T-helper 9 cell (primary cell): ENCODE results near the gene ALDH1A2.
A peak's percentile ranks its signal among the peaks of the same experiment; 100 is the strongest.
"Not testable (repeated sequence)": the region's sequence is repeated elsewhere in the genome, so short reads cannot be mapped to it uniquely, and the experiment has no call there.

Experiments used
- DNase-seq: peaks from one replicate; pipeline ENCODE4 v3.0.0-alpha.2; 2020

ALDH1A2 gene

DNA sequence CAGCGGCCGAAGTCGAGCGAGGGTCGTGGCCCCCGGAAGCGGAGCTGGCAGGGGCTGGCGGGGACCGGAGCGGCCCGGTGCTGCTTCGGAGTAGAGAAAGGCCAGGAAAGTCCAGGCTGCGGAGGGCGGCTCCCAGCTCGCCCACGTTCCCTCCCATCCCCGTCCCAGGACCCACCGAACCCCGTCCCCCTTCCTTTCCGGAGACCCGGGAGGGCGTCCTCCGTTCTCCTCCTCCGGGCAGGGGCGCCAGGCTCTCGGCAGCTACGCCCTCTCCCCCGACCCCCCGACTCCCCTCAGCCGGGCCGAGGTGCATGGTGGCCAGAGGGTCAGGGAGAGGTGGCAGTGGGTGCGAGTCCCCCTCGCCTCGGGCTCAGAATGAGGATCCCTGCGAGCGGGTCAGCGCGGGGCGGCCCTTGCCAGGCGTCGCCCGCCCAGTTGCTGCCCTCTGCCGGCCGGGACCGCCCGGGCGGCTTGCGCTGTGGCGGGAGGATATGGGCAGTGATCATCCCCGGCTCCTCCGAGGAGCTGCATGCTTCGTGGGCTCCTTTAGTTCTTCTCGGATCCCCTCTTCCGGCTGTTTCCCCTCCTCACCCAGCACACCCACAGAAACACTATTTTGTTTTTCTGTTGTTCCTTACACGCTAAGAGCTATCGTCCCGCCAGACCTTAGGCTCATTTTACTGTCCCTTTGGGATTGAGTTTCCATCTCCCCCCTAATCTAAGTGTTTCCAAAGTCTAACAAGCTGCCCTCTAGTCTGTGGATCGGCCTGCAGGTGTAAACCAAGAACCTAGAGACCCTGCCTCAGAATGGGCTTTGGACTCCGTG, 744 bp upstream of the ALDH1A2 start:
- DNase-seq, result peak; percentile 20

GRCh38 chr15:58064980-58065444, 499 bp downstream of the ALDH1A2 start:
- no peak for DNase-seq

DNA sequence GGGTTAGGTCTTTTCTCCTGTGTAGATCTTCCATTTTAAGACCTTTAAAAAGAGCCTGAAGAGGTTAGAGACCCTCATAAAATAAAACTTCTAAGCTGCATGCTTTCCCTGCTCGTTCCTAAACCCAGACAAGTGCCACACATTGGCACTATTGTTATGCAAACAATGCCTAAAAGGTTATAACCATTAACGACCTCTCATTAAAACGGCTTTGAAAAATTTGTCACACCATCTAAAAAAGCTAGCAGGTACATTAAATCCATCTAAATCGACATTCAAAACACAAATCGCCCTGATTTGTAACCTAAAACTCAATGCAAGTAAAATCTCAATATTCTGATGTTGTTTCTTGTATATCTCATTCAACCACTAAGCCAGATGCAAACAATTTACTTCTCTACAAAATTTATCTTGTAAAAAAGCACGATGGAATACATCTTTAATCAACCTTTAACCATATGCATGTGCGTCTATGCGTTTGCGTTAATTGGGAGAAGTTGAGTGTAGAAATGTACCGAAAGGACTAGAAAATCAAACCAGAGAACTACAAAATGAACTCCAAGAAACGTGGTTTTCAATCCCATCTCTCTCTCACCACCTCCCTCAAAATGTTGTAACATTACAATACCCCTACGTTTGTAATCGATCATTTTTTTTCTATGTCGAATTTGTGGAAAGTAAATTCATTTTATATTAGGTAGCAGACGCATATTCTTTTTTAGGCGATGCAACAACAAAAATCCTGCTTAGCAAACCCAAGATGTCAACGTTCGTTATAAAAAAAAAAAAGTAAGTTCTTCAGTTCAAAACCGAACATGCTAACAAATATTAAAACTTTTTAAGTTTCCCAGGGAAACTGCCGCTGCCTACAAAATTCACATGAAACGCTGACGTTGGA, 1.2 kb downstream of the ALDH1A2 start:
- no peak for DNase-seq

DNA sequence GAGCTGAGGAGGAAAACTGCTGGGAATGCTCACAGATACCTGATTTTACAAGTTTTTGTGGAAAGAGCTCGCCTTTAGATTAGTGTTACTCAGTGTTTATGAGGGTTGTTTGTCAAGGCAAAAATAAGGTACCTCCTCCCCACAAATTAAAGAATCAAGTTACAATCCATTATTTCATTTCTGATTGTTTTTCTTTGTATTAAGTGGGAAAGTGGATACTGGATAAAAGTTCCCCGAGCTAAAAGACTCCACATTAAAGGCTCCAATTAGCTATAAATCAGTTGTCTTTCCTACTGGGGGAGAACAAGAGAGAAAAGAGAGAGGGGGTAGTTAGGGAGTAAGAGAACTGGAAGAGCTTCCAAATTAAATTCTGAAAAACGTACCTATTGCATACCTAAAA, 1.9 kb downstream of the ALDH1A2 start:
- DNase-seq, result no peak

- no peak for DNase-seq
These were observed 2.5 kb downstream of the ALDH1A2 start for GRCh38 chr15:58062983-58063382.

- no peak for DNase-seq
These were observed 3.3 kb downstream of the ALDH1A2 start for GRCh38 chr15:58062175-58062574.

DNA sequence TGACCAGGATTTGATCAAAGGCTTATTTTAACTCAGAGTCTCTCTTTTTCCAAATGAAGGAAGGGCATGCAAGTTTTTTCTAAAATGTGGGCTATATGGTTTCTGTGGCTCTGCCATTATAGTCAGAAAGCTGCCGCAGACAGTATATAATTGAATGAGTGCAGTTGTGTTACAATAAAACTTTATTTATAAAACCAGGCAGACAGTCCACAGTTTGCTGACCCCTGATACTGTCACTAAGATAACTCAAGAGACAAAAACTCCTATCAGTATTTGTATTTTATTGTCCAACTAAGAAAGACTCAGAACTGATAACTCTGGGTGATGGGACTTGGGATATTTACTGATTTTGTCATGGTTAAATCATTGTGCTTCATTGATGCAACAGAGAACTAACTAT, 4.9 kb downstream of the ALDH1A2 start:
- DNase-seq, result no peak

GRCh38 chr15:58058729-58059128, 6.8 kb downstream of the ALDH1A2 start:
- DNase-seq, result no peak

DNA sequence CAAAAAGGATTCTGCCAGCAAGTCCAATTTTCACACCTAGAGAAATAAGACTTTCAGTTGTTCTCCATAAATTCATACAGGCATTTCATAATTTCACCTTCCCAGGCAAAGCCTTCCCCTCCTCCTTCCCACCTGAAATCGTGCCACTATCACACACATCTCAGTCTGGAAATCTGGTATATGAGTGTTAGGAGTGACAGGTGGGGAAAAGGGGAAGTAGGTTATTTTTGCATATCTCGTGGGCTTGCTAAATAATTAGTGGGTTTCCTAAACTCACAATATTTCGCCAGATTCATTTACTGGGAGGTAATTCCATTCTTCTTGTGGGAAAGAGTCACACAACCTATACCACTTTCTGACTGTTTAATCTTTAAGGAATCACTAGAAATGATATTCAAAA, 7.4 kb downstream of the ALDH1A2 start:
- no peak for DNase-seq

DNA sequence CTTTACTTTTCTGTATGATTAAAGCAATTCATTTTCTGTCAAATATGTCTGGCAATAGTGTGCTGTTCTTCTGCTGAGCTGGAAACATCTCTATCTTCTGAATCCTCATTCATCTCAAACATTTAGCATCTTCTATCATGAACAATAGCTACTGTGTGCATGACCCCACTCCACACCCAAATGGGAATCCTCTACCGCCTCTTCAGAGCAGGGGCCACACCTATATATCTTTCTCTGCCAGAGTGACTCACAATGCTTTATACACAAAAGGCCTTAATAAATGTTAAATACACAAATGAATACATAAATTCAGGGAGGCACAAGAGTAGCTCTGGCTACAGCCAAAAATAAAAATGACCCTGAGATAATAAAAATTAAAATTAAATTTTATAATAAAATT, 8.0 kb downstream of the ALDH1A2 start:
- DNase-seq, result no peak

GRCh38 chr15:58056015-58056414, 9.5 kb downstream of the ALDH1A2 start:
- no peak for DNase-seq

- DNase-seq, result no peak
These were observed 12.0 kb downstream of the ALDH1A2 start for GRCh38 chr15:58053315-58054153.

- DNase-seq, result no peak
These were observed 13.2 kb downstream of the ALDH1A2 start for GRCh38 chr15:58052334-58052733.

- no peak for DNase-seq
These were observed 15.8 kb downstream of the ALDH1A2 start for GRCh38 chr15:58049520-58050227.

DNA sequence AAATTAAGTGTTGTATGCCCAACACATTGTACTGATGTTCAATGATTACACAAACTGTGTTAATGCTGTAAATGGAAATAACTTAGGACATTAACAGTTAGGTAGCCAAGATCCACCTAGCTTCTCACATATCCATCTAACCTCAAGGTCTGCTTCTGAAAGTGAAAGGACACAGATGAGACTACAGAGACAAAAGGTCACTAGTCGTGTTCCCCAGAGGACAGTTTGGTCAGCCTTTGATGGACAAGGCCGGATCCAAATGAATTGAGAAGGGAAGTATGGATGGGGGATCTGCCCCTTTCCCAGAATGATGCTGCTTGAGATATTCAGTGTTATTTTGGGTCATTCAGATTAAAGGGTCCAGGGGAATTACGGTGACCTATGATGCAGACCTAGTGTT, 17.2 kb downstream of the ALDH1A2 start:
- DNase-seq, result no peak

DNA sequence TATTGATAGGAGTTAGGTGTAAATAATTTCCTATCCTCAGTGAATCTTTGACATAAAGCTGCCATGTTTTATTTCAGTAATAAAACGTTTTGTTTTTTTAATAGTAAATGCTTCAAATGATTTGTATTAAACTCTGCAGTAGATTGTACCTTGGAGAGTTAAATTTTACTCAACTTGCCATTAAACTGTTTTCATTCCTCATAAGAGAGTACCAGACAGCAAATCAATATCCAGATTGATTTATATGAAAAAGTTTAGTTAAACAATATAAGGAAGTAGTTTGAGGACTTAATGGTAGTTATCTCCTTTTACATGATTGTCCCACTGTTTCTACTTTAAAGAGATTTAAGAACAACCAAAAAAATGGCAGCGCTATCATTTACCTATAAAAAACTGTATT, 18.4 kb downstream of the ALDH1A2 start:
- no peak for DNase-seq

DNA sequence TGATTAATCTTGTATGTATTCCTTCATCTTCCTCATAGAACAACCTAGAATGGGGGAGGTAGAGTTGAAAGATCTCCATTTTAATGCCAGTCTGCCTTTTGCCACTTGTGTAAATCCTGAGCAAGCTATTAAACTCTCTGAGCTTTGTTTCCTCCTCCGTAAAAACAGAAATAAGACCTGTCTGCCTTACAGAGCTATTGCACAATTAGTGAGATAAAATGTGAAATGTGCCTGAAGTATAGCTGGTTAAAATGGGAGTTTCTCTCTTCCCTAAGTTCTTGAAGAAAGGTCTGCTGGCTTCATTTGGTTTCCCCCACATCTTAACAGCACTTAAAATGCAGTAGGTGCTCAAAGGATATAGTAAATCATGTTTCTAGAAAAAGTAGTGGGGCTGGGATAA, 19.0 kb downstream of the ALDH1A2 start:
- DNase-seq, result no peak

- DNase-seq, result not testable (repeated sequence)
These were observed 20.1 kb downstream of the ALDH1A2 start for GRCh38 chr15:58045376-58045775.

DNA sequence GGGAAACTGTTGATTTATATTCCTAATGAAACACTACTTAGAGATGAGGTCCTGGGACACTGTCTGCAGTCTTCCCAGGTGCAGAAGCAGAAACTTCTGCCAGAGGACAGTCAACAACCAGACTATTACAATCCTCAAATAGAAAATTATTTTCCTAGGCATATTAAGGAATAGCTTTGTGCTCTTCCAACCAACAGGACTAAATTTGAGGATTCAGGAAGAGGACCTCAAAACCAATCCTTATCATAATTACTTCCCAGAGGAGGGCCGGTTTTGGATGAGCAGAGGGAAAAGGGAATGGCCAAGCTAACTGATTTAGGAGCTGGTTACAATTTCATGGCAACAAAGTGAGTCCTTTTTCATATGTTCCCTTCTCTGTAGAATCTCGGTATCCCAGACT, 21.0 kb downstream of the ALDH1A2 start:
- DNase-seq, result no peak

DNA sequence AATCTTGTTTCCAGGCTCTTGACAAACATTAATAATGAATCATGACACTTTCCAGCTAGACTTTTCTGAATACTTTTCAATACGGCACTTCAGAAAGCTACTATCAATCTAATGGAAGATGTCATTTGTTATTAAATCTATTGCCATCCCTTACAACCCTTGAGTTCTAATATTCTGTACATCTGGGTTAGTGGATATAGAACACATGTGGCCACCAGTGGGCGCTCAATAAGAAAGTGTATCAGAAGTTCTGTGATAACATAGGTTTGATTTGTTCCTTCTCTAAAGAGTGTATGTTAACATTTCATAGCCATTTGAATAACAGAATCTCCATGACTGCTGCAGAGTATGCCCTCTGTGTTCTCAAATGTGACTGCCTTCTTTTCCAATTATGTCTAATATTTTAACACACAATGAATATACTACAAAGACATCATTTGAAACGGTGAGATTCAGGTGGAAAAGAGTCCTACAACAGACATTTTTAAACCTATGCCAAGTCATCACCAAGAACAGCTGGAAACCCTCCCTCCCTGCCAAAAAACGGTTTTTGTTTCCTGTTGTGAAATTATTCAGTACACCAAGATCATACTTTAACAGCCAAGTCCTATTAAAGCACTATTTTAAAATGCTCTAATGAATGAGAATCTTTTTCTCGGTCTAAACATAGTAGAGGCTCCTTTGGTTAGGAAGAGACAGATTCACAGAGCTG, 22.2 kb downstream of the ALDH1A2 start:
- no peak for DNase-seq

DNA sequence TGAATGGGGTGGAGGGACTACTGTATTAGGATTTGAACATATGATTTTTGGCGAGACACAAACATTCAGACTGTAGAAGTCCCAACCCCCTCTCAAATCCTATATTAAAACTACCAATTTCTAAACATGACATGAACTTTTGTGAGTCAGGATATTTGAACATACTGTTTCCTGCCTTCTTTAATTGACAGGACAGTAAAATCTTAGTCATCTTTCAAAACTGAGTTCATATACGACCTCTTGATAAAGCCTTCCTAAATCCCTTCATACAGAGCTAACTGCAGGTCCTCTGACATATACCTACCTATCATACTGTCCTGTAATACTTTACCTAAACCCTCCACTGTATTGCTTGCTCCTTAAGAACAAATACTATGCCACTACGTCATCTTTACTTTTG, 23.5 kb downstream of the ALDH1A2 start:
- no peak for DNase-seq

DNA sequence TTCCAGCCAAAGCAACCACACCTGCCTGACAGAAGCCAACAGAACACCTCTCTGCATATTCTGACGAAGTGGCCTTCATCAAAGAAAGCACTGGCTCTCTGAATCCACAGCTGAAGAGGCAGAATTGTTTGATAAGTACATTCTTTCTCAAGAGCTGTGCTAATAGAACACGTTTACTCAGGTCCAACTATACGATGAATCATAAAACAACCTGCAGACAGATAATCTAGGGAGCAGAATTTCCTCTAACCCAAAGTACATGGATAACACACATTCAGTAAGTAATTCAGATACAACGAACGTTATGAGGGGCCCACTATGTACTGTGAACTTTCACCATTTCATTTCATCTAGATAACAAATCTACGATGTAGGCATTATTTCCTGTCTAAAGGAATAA, 25.4 kb downstream of the ALDH1A2 start:
- DNase-seq, result no peak
